Breast epithelium (tissue), 4 donors: ENCODE measurements around the gene VPS51. TPM values are rescaled to one million over a fixed set of nuclear protein-coding genes. Genes with fewer than 3 reads are reported as not detected.

Experiments used
- DNase-seq, 2 donors: peaks; one replicate each; pipeline ENCODE4 v3.0.0-alpha.2; 2019; ENCODE audit warnings: low spot score in 2 of 2
- H3K27ac ChIP-seq, 2 donors: fragments of 200-600 bp; sonication (generic) in 1 of 2; one replicate each; pipeline ENCODE4 v1.5.1; 2016 to 2019; ENCODE audit warnings: mild to moderate bottlenecking in 1 of 2
- H3K27me3 ChIP-seq, 2 donors: fragments of 200-600 bp; sonication (generic) in 1 of 2; one replicate each; pipeline versions ENCODE4 v1.5.1 to v1.6.0; 2017 to 2019; ENCODE audit warnings: control low read depth in 1 of 2, mild to moderate bottlenecking in 1 of 2
- H3K36me3 ChIP-seq: fragments of 200-600 bp; one replicate; pipeline ENCODE4 v1.5.1; 2019
- H3K4me1 ChIP-seq, 2 donors: fragments of 200-600 bp; sonication (generic); one replicate each; pipeline ENCODE4 v1.5.1; 2016 to 2019; ENCODE audit warnings: control low read depth in 1 of 2
- H3K4me3 ChIP-seq, 3 donors: fragments of 200-600 bp; sonication (generic); 1 replicate in 2 of 3; 2 replicates in 1 of 3; pipeline ENCODE4 v1.5.1; 2016 to 2019; ENCODE audit warnings: mild to moderate bottlenecking in 3 of 3, moderate library complexity in 2 of 3
- H3K9me3 ChIP-seq, 2 donors: fragments of 200-600 bp; sonication (generic) in 1 of 2; one replicate each; pipeline ENCODE4 v1.5.1; 2016 to 2019; ENCODE audit warnings: control low read depth in 1 of 2
- POLR2A ChIP-seq: fragments of 450-650 bp; IDR thresholded peaks from one replicate; pipeline ENCODE4 v1.6.1; 2016; ENCODE audit warnings: antibody characterized with exemption, mild to moderate bottlenecking, moderate library complexity
- POLR2AphosphoS5 ChIP-seq, 3 donors: sonication (generic); formaldehyde crosslinking; IDR thresholded peaks; one replicate each; pipeline ENCODE4 v1.6.1; 2017; ENCODE audit warnings: antibody characterized with exemption in 3 of 3
- intact Hi-C: fragments of 100-400 bp; cut with DNase I; formaldehyde crosslinking; loops from one replicate; pipeline ENCODE4 v1.15.1; 2023; ENCODE audit warnings: low total_unique reads
- total RNA-seq, 3 donors: library from RNA; depleted of rRNA; stranded (reverse); fragments of >200 nt; gene quantifications; one replicate each; pipeline ENCODE4 v1.1.0, GENCODE V29; 2016
- TF ChIP-seq, protein P1 (sequence below), 3 donors: fragments of 450-650 bp; IDR thresholded peaks; one replicate each; pipeline ENCODE4 v1.5.1; 2016 to 2017; ENCODE audit warnings: antibody characterized with exemption in 3 of 3, mild to moderate bottlenecking in 3 of 3, moderate library complexity in 3 of 3

The VPS51 gene
- total RNA-seq = 100 to 1,000 TPM; 166 to 317 (median 218) TPM

DNA sequence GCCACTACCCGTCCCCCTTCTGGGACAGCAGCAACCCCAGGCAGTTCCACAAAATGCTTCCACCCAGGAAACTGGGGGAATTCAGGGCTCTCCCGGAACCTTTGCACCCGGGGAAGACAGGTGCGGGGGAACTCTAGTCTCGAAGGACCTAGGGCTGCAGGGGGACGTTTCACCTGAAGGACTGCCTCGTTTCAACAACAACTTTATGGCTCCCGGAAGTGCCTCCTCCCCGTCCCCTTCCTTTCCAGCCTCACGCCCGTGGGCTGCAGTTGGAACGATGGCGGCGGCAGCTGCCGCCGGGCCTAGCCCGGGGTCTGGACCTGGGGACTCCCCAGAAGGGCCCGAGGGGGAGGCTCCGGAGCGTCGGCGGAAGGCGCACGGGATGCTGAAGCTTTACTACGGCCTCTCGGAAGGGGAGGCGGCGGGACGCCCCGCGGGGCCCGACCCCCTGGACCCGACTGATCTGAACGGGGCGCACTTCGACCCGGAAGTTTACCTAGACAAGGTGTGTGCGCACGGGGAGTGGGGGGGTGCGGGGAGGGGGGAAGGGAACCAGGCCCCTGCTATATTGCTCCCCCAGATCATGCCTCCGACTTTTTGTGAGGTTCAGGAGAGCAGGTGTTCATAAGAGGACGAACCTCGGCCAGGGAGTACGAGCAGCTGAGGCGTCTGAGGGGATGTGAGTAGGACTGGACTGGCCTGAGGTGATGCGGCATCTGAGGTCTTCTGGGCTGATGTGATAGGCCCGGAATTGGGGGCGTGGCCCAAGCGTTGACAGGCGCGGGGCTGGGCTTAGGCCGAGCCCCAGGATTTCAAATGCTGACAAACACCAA, at the start of gene VPS51:
VPS51 (plus strand) TSS at position 241 of the 833 bp plus-strand sequence; CDS start at position 278, 37 bp downstream.
- TF ChIP-seq POLR2A (no peak), POLR2AphosphoS5 (IDR thresholded peaks at IDR 0.05) (peak; percentile 77 to 96 (median 94))
- TF ChIP-seq, protein P1, sequence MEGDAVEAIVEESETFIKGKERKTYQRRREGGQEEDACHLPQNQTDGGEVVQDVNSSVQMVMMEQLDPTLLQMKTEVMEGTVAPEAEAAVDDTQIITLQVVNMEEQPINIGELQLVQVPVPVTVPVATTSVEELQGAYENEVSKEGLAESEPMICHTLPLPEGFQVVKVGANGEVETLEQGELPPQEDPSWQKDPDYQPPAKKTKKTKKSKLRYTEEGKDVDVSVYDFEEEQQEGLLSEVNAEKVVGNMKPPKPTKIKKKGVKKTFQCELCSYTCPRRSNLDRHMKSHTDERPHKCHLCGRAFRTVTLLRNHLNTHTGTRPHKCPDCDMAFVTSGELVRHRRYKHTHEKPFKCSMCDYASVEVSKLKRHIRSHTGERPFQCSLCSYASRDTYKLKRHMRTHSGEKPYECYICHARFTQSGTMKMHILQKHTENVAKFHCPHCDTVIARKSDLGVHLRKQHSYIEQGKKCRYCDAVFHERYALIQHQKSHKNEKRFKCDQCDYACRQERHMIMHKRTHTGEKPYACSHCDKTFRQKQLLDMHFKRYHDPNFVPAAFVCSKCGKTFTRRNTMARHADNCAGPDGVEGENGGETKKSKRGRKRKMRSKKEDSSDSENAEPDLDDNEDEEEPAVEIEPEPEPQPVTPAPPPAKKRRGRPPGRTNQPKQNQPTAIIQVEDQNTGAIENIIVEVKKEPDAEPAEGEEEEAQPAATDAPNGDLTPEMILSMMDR (IDR thresholded peaks at IDR 0.05) = peak in 1 of 3 donors; percentile 21
- no peaks in the 10 kb centered on the region for H3K36me3 ChIP-seq
- H3K4me1 ChIP-seq = peaks cover 0 to 5% of the 10 kb centered on the region in 2 donors
- no peaks in the 10 kb centered on the region for H3K9me3 ChIP-seq
- peak; percentile 84 to 89 for DNase-seq
- peak within 1 kb of the TSS; percentile 84 to 91 (median 86) for H3K4me3 ChIP-seq
- H3K27ac ChIP-seq = peak within 1 kb of the TSS; percentile 96
- no peaks in the 10 kb centered on the region for H3K27me3 ChIP-seq
- intact Hi-C loops = no loop called here

GRCh38 chr11:65047581-65048422, 48.2 kb upstream of the VPS51 start:
- Histone ChIP-seq H3K27ac (peak overlapping the region; percentile 42 to 80), H3K36me3 (no peaks in the 10 kb centered on the region), H3K4me3 (peak overlapping the region; percentile 47 to 82 (median 56)), H3K27me3 (no peaks in the 10 kb centered on the region), H3K9me3 (no peaks in the 10 kb centered on the region), H3K4me1 (peaks cover 0 to 4% of the 10 kb centered on the region in 2 donors)
- TF ChIP-seq, protein P1 (IDR thresholded peaks at IDR 0.05) = no peak
- TF ChIP-seq POLR2A (no peak), POLR2AphosphoS5 (IDR thresholded peaks at IDR 0.05) (no peak)
- no peak for DNase-seq
- intact Hi-C loops = no loop called here

GRCh38 chr11:65051398-65051858, 44.6 kb upstream of the VPS51 start:
- no peak overlapping the region for H3K4me3 ChIP-seq
- no peak for DNase-seq
- TF ChIP-seq, protein P1 (IDR thresholded peaks at IDR 0.05) = no peak
- TF ChIP-seq POLR2A (no peak), POLR2AphosphoS5 (IDR thresholded peaks at IDR 0.05) (no peak)
- no peaks in the 10 kb centered on the region for H3K36me3 ChIP-seq
- H3K27ac ChIP-seq = no peak overlapping the region
- intact Hi-C loops = no loop called here
- peaks cover 0 to 4% of the 10 kb centered on the region in 2 donors for H3K4me1 ChIP-seq
- H3K27me3 ChIP-seq = no peaks in the 10 kb centered on the region
- no peaks in the 10 kb centered on the region for H3K9me3 ChIP-seq

- intact Hi-C loops = no loop called here
- H3K36me3 ChIP-seq = no peaks in the 10 kb centered on the region
- no peak overlapping the region for H3K4me3 ChIP-seq
- no peaks in the 10 kb centered on the region for H3K9me3 ChIP-seq
- no peak for DNase-seq
- H3K4me1 ChIP-seq = no peaks in the 10 kb centered on the region
- TF ChIP-seq POLR2A = no peak
- no peak for TF ChIP-seq POLR2AphosphoS5 (IDR thresholded peaks at IDR 0.05)
- TF ChIP-seq, protein P1 (IDR thresholded peaks at IDR 0.05) = no peak
- H3K27me3 ChIP-seq = no peaks in the 10 kb centered on the region
- H3K27ac ChIP-seq = no peak overlapping the region
Measured at GRCh38 chr11:65053827-65054508, 42.0 kb upstream of the VPS51 start.
